HG02588 (cell line): Measurements from ENCODE around the gene GDPD1.
"Not testable (repeated sequence)": the region's sequence is repeated elsewhere in the genome, so short reads cannot be mapped to it uniquely, and the experiment has no call there.

Experiments used
- ATAC-seq: cut with Tn5 transposase; IDR thresholded peaks from one replicate; pipeline ENCODE4 v1.9.1; 2021; ENCODE audit warnings: mild to moderate bottlenecking, moderate library complexity; ENCODE audit not compliant: unreplicated experiment

GDPD1 gene

GRCh38 chr17:59238906-59239305 is 18.6 kb downstream of the GDPD1 start:
- no peak for ATAC-seq

GRCh38 chr17:59244081-59244480 is 23.8 kb downstream of the GDPD1 start:
- no peak for ATAC-seq

- ATAC-seq: no peak
Observed at GRCh38 chr17:59254742-59255141, 34.4 kb downstream of the GDPD1 start.

- ATAC-seq: no peak
Observed at GRCh38 chr17:59257101-59257500, 36.8 kb downstream of the GDPD1 start.

GRCh38 chr17:59260722-59261121 is 40.4 kb downstream of the GDPD1 start:
- no peak for ATAC-seq

- no peak for ATAC-seq
Observed at GRCh38 chr17:59266745-59267144, 46.4 kb downstream of the GDPD1 start.

- no peak for ATAC-seq
Observed at GRCh38 chr17:59267776-59268175, 47.5 kb downstream of the GDPD1 start.

- ATAC-seq: no peak
Observed at GRCh38 chr17:59275618-59276017, 55.3 kb downstream of the GDPD1 start.

- no peak for ATAC-seq
Observed at GRCh38 chr17:59277031-59277430, 56.7 kb downstream of the GDPD1 start.

GRCh38 chr17:59278406-59278805 is 58.1 kb downstream of the GDPD1 start:
- no peak for ATAC-seq

GRCh38 chr17:59284317-59284716 is 64.0 kb downstream of the GDPD1 start:
- no peak for ATAC-seq

- ATAC-seq: no peak
Observed at GRCh38 chr17:59287452-59287851, 67.1 kb downstream of the GDPD1 start.

GRCh38 chr17:59287891-59288290 is 67.6 kb downstream of the GDPD1 start:
- no peak for ATAC-seq

GRCh38 chr17:59289981-59290301 is 69.6 kb downstream of the GDPD1 start:
- no peak for ATAC-seq

- ATAC-seq: not testable (repeated sequence)
Observed at GRCh38 chr17:59290302-59290998, 70.1 kb downstream of the GDPD1 start.

- no peak for ATAC-seq
Observed at GRCh38 chr17:59292174-59292523, 71.8 kb downstream of the GDPD1 start.

GRCh38 chr17:59296190-59296589 is 75.9 kb downstream of the GDPD1 start:
- ATAC-seq: no peak

GRCh38 chr17:59298521-59298920 is 78.2 kb downstream of the GDPD1 start:
- ATAC-seq: no peak

- ATAC-seq: no peak
Observed at GRCh38 chr17:59299400-59300092, 79.2 kb downstream of the GDPD1 start.

- ATAC-seq: no peak
Observed at GRCh38 chr17:59300941-59301340, 80.6 kb downstream of the GDPD1 start.

- ATAC-seq: no peak
Observed at GRCh38 chr17:59304811-59305210, 84.5 kb downstream of the GDPD1 start.

GRCh38 chr17:59310263-59310920 is 90.1 kb downstream of the GDPD1 start:
- no peak for ATAC-seq
